Astrocyte (in vitro differentiated cells and primary cell): ENCODE measurements around the gene CBLIF. TPM values are rescaled to one million over a fixed set of nuclear protein-coding genes. Genes with fewer than 3 reads are reported as not detected.

Source experiments
- DNase-seq: peaks from one replicate; pipeline ENCODE4 v3.0.0-alpha.2; 2010; ENCODE audit warnings: low read depth
- FAIRE-seq: peaks from 2 replicates; lab custom pipeline; 2011; peaks lifted over from hg19 to GRCh38; lab: Jason Lieb, UNC
- H2AFZ ChIP-seq: 2 replicates; pipeline ENCODE4 v1.6.0; 2012; ENCODE audit warnings: low read depth, low read length, inconsistent platforms
- H3K27ac ChIP-seq: 2 replicates; pipeline ENCODE4 v1.5.1; 2011; ENCODE audit warnings: low read depth, low read length, inconsistent platforms
- H3K27me3 ChIP-seq: 2 replicates; pipeline ENCODE4 v1.6.0; 2011; ENCODE audit warnings: low read length, inconsistent platforms; ENCODE audit not compliant: insufficient read depth
- H3K36me3 ChIP-seq: 2 replicates; pipeline ENCODE4 v1.5.1; 2011; ENCODE audit warnings: low read length, inconsistent platforms; ENCODE audit not compliant: insufficient read depth
- H3K4me1 ChIP-seq: 2 replicates; pipeline ENCODE4 v1.5.1; 2011; ENCODE audit warnings: low read length, inconsistent platforms; ENCODE audit not compliant: insufficient read depth
- H3K4me2 ChIP-seq: 2 replicates; pipeline ENCODE4 v1.6.0; 2012; ENCODE audit warnings: low read length, inconsistent platforms
- H3K4me3 ChIP-seq: 2 replicates; pipeline ENCODE4 v1.5.1; 2011; ENCODE audit warnings: low read depth, mild to moderate bottlenecking, low read length, inconsistent platforms; ENCODE audit not compliant: insufficient read depth
- H3K79me2 ChIP-seq: 2 replicates; pipeline ENCODE4 v1.6.0; 2012; ENCODE audit warnings: mild to moderate bottlenecking, low read length, inconsistent platforms; ENCODE audit not compliant: insufficient read depth
- H3K9ac ChIP-seq: 2 replicates; pipeline ENCODE4 v1.6.0; 2012; ENCODE audit warnings: mild to moderate bottlenecking, low read length, inconsistent platforms
- H3K9me3 ChIP-seq: 2 replicates; pipeline ENCODE4 v1.5.1; 2012; ENCODE audit warnings: low read depth, mild to moderate bottlenecking, low read length, inconsistent platforms; ENCODE audit not compliant: insufficient read depth
- H4K20me1 ChIP-seq: 2 replicates; pipeline ENCODE4 v1.6.0; 2012; ENCODE audit warnings: low read length, inconsistent platforms; ENCODE audit not compliant: insufficient read depth
- H3K27ac Mint-ChIP-seq: one replicate; pipeline ENCODE4 v1.8.0; 2021; ENCODE audit warnings: mild to moderate bottlenecking, mixed read lengths; ENCODE audit not compliant: unreplicated experiment
- H3K27me3 Mint-ChIP-seq: one replicate; pipeline ENCODE4 v1.8.0; 2021; ENCODE audit warnings: low read depth, mixed read lengths; ENCODE audit not compliant: unreplicated experiment
- H3K36me3 Mint-ChIP-seq: one replicate; pipeline ENCODE4 v1.8.0; 2021; ENCODE audit warnings: low read depth, mixed read lengths; ENCODE audit not compliant: unreplicated experiment
- H3K4me1 Mint-ChIP-seq: one replicate; pipeline ENCODE4 v1.8.0; 2021; ENCODE audit warnings: low read depth, mixed read lengths; ENCODE audit not compliant: unreplicated experiment
- H3K4me3 Mint-ChIP-seq: one replicate; pipeline ENCODE4 v1.8.0; 2021; ENCODE audit warnings: mild to moderate bottlenecking, moderate library complexity, mixed read lengths; ENCODE audit not compliant: unreplicated experiment
- H3K9me3 Mint-ChIP-seq: one replicate; pipeline ENCODE4 v1.8.0; 2021; ENCODE audit warnings: mild to moderate bottlenecking, mixed read lengths; ENCODE audit not compliant: unreplicated experiment
- EZH2 ChIP-seq: IDR thresholded peaks from 2 replicates; pipeline ENCODE4 v1.6.1; 2012; ENCODE audit warnings: mild to moderate bottlenecking, low read length, inconsistent platforms; ENCODE audit not compliant: insufficient read depth
- total RNA-seq: library from RNA; stranded (reverse); gene quantifications from 2 replicates; pipeline ENCODE4 v1.2.1, GENCODE V29; 2021
- TF ChIP-seq, protein P1 (sequence below): IDR thresholded peaks from 2 replicates; pipeline ENCODE4 v1.5.1; 2011; ENCODE audit warnings: low read depth, mild to moderate bottlenecking, inconsistent platforms, low read length, moderate library complexity; ENCODE audit not compliant: insufficient read depth

Gene CBLIF
- total RNA-seq, 1 donor from 2014 or later = not detected

DNA sequence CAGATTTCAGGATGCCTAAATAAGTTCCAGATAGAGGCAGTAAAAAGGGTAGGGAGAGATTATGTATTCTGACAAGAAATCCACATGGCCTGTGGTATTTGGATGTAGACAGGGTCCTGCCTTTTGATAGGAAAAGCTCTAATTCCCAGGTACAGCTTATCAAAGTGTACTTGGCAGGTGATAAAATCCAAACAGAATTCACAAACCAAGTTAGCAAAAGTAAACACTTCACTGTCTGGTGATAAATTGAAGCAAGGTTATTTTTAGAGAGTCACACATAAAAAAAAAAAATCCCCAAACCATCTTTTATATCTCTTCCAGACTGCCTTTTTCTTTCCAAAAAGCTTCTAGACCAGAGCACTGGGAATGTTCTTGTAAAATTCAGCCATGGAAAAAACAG is 5.7 kb downstream of the CBLIF start:
- H3K4me3 Mint-ChIP-seq = no peak overlapping the region
- no peak overlapping the region for H3K4me3 ChIP-seq
- no peaks in the 10 kb centered on the region for H3K36me3 ChIP-seq
- FAIRE-seq (no peak), DNase-seq (no peak)
- H3K36me3 Mint-ChIP-seq = no peaks in the 10 kb centered on the region
- H3K27ac Mint-ChIP-seq = no peak overlapping the region
- H2AFZ ChIP-seq = no peak overlapping the region
- no peaks in the 10 kb centered on the region for H3K4me1 Mint-ChIP-seq
- no peaks in the 10 kb centered on the region for H3K27me3 ChIP-seq
- no peak for TF ChIP-seq EZH2
- TF ChIP-seq, protein P1, sequence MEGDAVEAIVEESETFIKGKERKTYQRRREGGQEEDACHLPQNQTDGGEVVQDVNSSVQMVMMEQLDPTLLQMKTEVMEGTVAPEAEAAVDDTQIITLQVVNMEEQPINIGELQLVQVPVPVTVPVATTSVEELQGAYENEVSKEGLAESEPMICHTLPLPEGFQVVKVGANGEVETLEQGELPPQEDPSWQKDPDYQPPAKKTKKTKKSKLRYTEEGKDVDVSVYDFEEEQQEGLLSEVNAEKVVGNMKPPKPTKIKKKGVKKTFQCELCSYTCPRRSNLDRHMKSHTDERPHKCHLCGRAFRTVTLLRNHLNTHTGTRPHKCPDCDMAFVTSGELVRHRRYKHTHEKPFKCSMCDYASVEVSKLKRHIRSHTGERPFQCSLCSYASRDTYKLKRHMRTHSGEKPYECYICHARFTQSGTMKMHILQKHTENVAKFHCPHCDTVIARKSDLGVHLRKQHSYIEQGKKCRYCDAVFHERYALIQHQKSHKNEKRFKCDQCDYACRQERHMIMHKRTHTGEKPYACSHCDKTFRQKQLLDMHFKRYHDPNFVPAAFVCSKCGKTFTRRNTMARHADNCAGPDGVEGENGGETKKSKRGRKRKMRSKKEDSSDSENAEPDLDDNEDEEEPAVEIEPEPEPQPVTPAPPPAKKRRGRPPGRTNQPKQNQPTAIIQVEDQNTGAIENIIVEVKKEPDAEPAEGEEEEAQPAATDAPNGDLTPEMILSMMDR = no peak
- peaks cover 5% of the 10 kb centered on the region for H3K9me3 Mint-ChIP-seq
- H3K9me3 ChIP-seq = no peaks in the 10 kb centered on the region
- H3K27me3 Mint-ChIP-seq = no peaks in the 10 kb centered on the region
- H4K20me1 ChIP-seq = no peaks in the 10 kb centered on the region
- no peak overlapping the region for H3K27ac ChIP-seq
- no peak overlapping the region for H3K9ac ChIP-seq
- no peaks in the 10 kb centered on the region for H3K79me2 ChIP-seq
- no peaks in the 10 kb centered on the region for H3K4me1 ChIP-seq
- H3K4me2 ChIP-seq = no peak overlapping the region

DNA sequence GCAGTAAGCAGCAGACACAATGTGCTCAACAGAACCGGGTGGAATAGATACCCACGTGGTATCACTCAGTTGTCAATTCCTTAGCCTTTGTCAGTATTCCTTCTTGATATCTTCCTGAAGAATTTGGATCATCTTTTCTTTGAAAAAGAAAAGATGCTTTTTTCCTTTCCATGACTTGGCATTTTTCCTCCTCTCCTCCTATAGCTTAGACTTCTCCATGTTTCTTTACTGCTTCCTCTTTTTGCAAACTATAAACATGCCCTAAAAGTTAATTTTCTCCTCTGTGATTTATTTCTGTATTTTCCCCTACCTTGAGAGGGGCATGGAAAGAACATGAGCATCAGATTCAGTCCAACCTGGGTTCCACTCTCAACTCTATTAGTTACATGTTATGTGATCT is 11.7 kb downstream of the CBLIF start:
- H3K4me1 Mint-ChIP-seq = no peaks in the 10 kb centered on the region
- no peaks in the 10 kb centered on the region for H4K20me1 ChIP-seq
- no peak overlapping the region for H3K4me2 ChIP-seq
- DNase-seq (no peak), FAIRE-seq (no peak)
- H3K79me2 ChIP-seq = no peaks in the 10 kb centered on the region
- H3K4me3 ChIP-seq = no peak overlapping the region
- H3K36me3 ChIP-seq = no peaks in the 10 kb centered on the region
- no peaks in the 10 kb centered on the region for H3K36me3 Mint-ChIP-seq
- no peaks in the 10 kb centered on the region for H3K9me3 ChIP-seq
- no peak overlapping the region for H3K4me3 Mint-ChIP-seq
- H3K27me3 Mint-ChIP-seq = no peaks in the 10 kb centered on the region
- H3K27ac Mint-ChIP-seq = no peak overlapping the region
- H3K4me1 ChIP-seq = no peaks in the 10 kb centered on the region
- H3K9me3 Mint-ChIP-seq = no peaks in the 10 kb centered on the region
- no peaks in the 10 kb centered on the region for H3K27me3 ChIP-seq
- no peak overlapping the region for H2AFZ ChIP-seq
- no peak overlapping the region for H3K9ac ChIP-seq
- TF ChIP-seq, protein P1 = no peak
- H3K27ac ChIP-seq = no peak overlapping the region

DNA sequence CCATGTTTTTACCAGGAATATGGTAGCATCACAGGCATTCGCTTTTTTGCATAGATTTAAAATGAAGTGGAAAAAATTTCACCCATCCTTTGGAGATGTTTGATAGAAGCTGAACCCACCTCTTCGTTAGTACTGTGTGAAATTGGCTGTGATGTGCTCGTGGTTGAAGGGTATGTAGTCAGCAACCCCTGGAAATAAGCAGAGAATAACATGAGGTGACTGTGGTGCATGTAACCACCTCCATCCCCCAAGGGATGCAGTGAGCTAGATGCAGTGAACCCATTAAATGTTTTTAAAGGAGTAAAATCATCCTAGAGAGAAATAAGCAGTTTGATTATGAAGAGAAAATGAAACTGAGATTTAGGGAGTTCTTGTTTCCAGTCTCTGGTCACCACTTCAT is 15.9 kb downstream of the CBLIF start:
- Mint-ChIP-seq H3K27me3 (no peaks in the 10 kb centered on the region), H3K4me1 (no peaks in the 10 kb centered on the region), H3K9me3 (no peaks in the 10 kb centered on the region), H3K27ac (no peak overlapping the region), H3K4me3 (no peak overlapping the region), H3K36me3 (no peaks in the 10 kb centered on the region)
- no peak overlapping the region for H3K27ac ChIP-seq
- H3K4me2 ChIP-seq = no peak overlapping the region
- H4K20me1 ChIP-seq = no peaks in the 10 kb centered on the region
- FAIRE-seq = no peak
- no peak overlapping the region for H3K9ac ChIP-seq
- H3K4me1 ChIP-seq = no peaks in the 10 kb centered on the region
- no peak for TF ChIP-seq EZH2
- TF ChIP-seq, protein P1 = no peak
- no peaks in the 10 kb centered on the region for H3K27me3 ChIP-seq
- no peak overlapping the region for H2AFZ ChIP-seq
- no peaks in the 10 kb centered on the region for H3K9me3 ChIP-seq
- no peaks in the 10 kb centered on the region for H3K79me2 ChIP-seq
- H3K36me3 ChIP-seq = no peaks in the 10 kb centered on the region
- no peak overlapping the region for H3K4me3 ChIP-seq
- no peak for DNase-seq
